BLaER1 treated with 17β-estradiol and CSF1 and Interleukin-3, amounts not matched to agents 10 nM and 100 nM (cell line): ENCODE results near the gene PALM.
A peak's percentile ranks its signal among the peaks of the same experiment; 100 is the strongest.

Source experiments
- H3K27ac ChIP-seq, 11 experiments: shearing (Covaris generic); formaldehyde crosslinking; 2 replicates each; pipeline ENCODE4 v1.8.1; 2022
- H3K27me3 ChIP-seq, 11 experiments: shearing (Covaris generic); formaldehyde crosslinking; 2 replicates each; pipeline ENCODE4 v1.8.1; 2022
- H3K36me3 ChIP-seq, 11 experiments: shearing (Covaris generic); formaldehyde crosslinking; 2 replicates each; pipeline ENCODE4 v1.8.1; 2022
- H3K4me1 ChIP-seq, 10 experiments: shearing (Covaris generic); formaldehyde crosslinking; 2 replicates each; pipeline ENCODE4 v1.8.1; 2022
- H3K4me2 ChIP-seq, 11 experiments: shearing (Covaris generic); formaldehyde crosslinking; 2 replicates each; pipeline ENCODE4 v1.8.1; 2022
- H3K4me3 ChIP-seq, 10 experiments: shearing (Covaris generic); formaldehyde crosslinking; 2 replicates each; pipeline ENCODE4 v1.8.1; 2022
- H3K9ac ChIP-seq, 11 experiments: shearing (Covaris generic); formaldehyde crosslinking; 2 replicates each; pipeline ENCODE4 v1.8.1; 2022
- H3K9me3 ChIP-seq, 11 experiments: shearing (Covaris generic); formaldehyde crosslinking; replicated peaks in 1 of 11; 2 replicates each; pipeline ENCODE4 v1.8.1; 2022
- H4K20me1 ChIP-seq, 11 experiments: shearing (Covaris generic); formaldehyde crosslinking; 2 replicates each; pipeline ENCODE4 v1.8.1; 2022
- Cebpa-rat ChIP-seq, 11 experiments: shearing (Covaris generic); IDR thresholded peaks; 2 replicates each; pipeline ENCODE4 v1.8.1; 2022

PALM gene

GRCh38 chr19:746208-746819 is 37.6 kb downstream of the PALM start:
- TF ChIP-seq Cebpa-rat (IDR thresholded peaks at IDR 0.05), result no peak

GRCh38 chr19:746956-747355 is 38.2 kb downstream of the PALM start:
- H3K27me3 ChIP-seq, result no peaks in the 10 kb centered on the region
- H3K36me3 ChIP-seq, result peaks cover 7 to 38% (median 23%) of the 10 kb centered on the region in 11 experiments; a peak in 18 of 22 replicates

More at GRCh38 chr19:746208-746819, 37.6 kb downstream of the PALM start:
- Histone ChIP-seq H3K27ac (no peak overlapping the region), H3K4me2 (no peak overlapping the region), H3K4me1 (peaks cover 3 to 10% (median 9%) of the 10 kb centered on the region in 10 experiments; a peak in 17 of 20 replicates), H3K27me3 (no peaks in the 10 kb centered on the region), H3K36me3 (peaks cover 7 to 38% (median 23%) of the 10 kb centered on the region in 11 experiments; a peak in 18 of 22 replicates), H3K9ac (no peak overlapping the region), H3K4me3 (no peak overlapping the region), H3K9me3 (peaks cover 36 to 56% (median 49%) of the 10 kb centered on the region in 11 experiments), H4K20me1 (no peaks in the 10 kb centered on the region; a peak in 1 of 22 replicates)

DNA sequence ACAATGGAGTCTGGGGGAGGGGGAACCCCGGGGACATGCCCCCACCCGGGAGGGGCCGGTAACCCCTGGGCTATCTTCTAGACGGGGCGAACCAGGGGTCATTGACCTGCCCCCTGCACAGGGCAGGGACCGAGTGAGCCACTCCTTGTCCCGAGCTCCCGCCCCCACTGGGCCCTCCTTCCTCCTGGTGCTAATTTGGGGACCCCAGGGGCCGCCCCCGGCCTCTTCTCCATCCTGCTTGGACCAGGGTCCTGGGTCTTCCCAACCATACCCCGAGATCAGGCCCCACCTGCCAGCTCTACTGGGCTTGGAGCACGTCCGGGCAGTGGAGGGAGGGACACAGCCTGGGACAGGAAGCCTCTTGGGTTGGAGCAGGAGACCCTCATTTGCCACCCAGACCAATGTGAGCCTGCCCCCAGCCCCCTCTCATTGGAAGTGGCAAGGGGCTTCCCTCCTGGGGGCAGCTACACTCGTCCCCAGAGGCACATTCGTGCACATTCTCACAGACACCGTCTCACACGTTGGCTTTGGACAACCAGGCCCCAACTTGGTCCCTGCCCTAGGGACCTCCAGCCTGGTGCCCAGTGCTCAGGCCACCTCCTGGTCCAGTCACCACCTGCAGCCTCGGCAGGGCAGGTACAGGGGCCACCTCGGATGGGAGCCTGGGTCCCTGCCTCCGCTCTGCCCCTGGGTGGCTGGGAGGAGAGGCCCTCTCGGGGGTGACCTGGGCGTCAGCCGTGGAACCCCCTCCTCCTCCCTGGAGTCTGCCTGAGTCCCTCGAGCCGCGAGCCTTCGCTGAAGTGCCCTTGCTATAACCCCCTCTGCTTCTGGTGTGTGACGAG is 38.9 kb downstream of the PALM start:
- H3K9ac ChIP-seq, result no peak overlapping the region
- no peaks in the 10 kb centered on the region; a peak in 1 of 22 replicates for H4K20me1 ChIP-seq
- H3K4me2 ChIP-seq, result no peak overlapping the region
- no peak overlapping the region for H3K4me3 ChIP-seq
- peaks cover 36 to 52% (median 49%) of the 10 kb centered on the region in 11 experiments for H3K9me3 ChIP-seq
- H3K27ac ChIP-seq, result no peak overlapping the region
- H3K4me1 ChIP-seq, result peaks cover 8 to 21% (median 12%) of the 10 kb centered on the region in 10 experiments; a peak in 19 of 20 replicates
- peaks cover 7 to 34% (median 22%) of the 10 kb centered on the region in 11 experiments; a peak in 18 of 22 replicates for H3K36me3 ChIP-seq
- H3K27me3 ChIP-seq, result no peaks in the 10 kb centered on the region
- no peak for TF ChIP-seq Cebpa-rat (IDR thresholded peaks at IDR 0.05)

More at GRCh38 chr19:746956-747355, 38.2 kb downstream of the PALM start:
- H3K9me3 ChIP-seq, result peaks cover 36 to 56% (median 49%) of the 10 kb centered on the region in 11 experiments
- H4K20me1 ChIP-seq, result no peaks in the 10 kb centered on the region; a peak in 1 of 22 replicates
- H3K9ac ChIP-seq, result no peak overlapping the region
- H3K27ac ChIP-seq, result no peak overlapping the region
- TF ChIP-seq Cebpa-rat (IDR thresholded peaks at IDR 0.05), result no peak
- H3K4me3 ChIP-seq, result no peak overlapping the region
- peaks cover 7 to 16% (median 10%) of the 10 kb centered on the region in 10 experiments; a peak in 18 of 20 replicates for H3K4me1 ChIP-seq
- no peak overlapping the region for H3K4me2 ChIP-seq

- Histone ChIP-seq H3K9me3 (peaks cover 31 to 47% (median 44%) of the 10 kb centered on the region in 11 experiments), H3K27me3 (no peaks in the 10 kb centered on the region), H3K27ac (no peak overlapping the region), H4K20me1 (no peaks in the 10 kb centered on the region; a peak in 1 of 22 replicates), H3K36me3 (peaks cover 7 to 31% (median 20%) of the 10 kb centered on the region in 11 experiments; a peak in 17 of 22 replicates), H3K4me3 (no peak overlapping the region), H3K9ac (no peak overlapping the region), H3K4me2 (no peak overlapping the region), H3K4me1 (peaks cover 8 to 24% (median 15%) of the 10 kb centered on the region in 10 experiments)
- no peak for TF ChIP-seq Cebpa-rat (IDR thresholded peaks at IDR 0.05)
Measured at GRCh38 chr19:748274-748598, 39.5 kb downstream of the PALM start.

- Histone ChIP-seq H3K9me3 (peaks cover 15 to 31% (median 29%) of the 10 kb centered on the region in 11 experiments; a peak in 21 of 22 replicates), H3K4me1 (peaks cover 12 to 37% (median 25%) of the 10 kb centered on the region in 10 experiments), H3K9ac (no peak overlapping the region), H3K4me3 (no peak overlapping the region), H4K20me1 (no peaks in the 10 kb centered on the region; a peak in 1 of 22 replicates), H3K27ac (no peak overlapping the region), H3K4me2 (no peak overlapping the region), H3K36me3 (peaks cover 7 to 28% (median 20%) of the 10 kb centered on the region in 11 experiments; a peak in 17 of 22 replicates), H3K27me3 (no peaks in the 10 kb centered on the region)
- TF ChIP-seq Cebpa-rat (IDR thresholded peaks at IDR 0.05), result no peak
Measured at GRCh38 chr19:749811-750210, 41.1 kb downstream of the PALM start.

GRCh38 chr19:750640-751423 is 42.1 kb downstream of the PALM start, which contains the start of gene MISP:
Gene MISP (plus strand): TSS chr19:751112. CDS start chr19:756947, 5,835 bp downstream.
- Histone ChIP-seq H4K20me1 (no peaks in the 10 kb centered on the region; a peak in 1 of 22 replicates), H3K36me3 (peaks cover 7 to 21% (median 20%) of the 10 kb centered on the region in 11 experiments; a peak in 17 of 22 replicates), H3K27ac (peak within 1 kb of the TSS in 4 of 11 experiments; percentile 14 to 52 (median 40); a peak in 6 of 22 replicates), H3K27me3 (no peaks in the 10 kb centered on the region), H3K9me3 (peaks cover 11 to 21% (median 19%) of the 10 kb centered on the region in 11 experiments; a peak in 21 of 22 replicates), H3K9ac (peak within 1 kb of the TSS in 3 of 11 experiments; percentile 46 to 62 (median 54); a peak in 5 of 22 replicates), H3K4me2 (peak within 1 kb of the TSS in 5 of 11 experiments; percentile 10 to 71 (median 63); a peak in 7 of 22 replicates), H3K4me3 (no peak within 1 kb of the TSS), H3K4me1 (peaks cover 12 to 41% (median 26%) of the 10 kb centered on the region in 10 experiments)
- TF ChIP-seq Cebpa-rat (IDR thresholded peaks at IDR 0.05), result no peak

DNA sequence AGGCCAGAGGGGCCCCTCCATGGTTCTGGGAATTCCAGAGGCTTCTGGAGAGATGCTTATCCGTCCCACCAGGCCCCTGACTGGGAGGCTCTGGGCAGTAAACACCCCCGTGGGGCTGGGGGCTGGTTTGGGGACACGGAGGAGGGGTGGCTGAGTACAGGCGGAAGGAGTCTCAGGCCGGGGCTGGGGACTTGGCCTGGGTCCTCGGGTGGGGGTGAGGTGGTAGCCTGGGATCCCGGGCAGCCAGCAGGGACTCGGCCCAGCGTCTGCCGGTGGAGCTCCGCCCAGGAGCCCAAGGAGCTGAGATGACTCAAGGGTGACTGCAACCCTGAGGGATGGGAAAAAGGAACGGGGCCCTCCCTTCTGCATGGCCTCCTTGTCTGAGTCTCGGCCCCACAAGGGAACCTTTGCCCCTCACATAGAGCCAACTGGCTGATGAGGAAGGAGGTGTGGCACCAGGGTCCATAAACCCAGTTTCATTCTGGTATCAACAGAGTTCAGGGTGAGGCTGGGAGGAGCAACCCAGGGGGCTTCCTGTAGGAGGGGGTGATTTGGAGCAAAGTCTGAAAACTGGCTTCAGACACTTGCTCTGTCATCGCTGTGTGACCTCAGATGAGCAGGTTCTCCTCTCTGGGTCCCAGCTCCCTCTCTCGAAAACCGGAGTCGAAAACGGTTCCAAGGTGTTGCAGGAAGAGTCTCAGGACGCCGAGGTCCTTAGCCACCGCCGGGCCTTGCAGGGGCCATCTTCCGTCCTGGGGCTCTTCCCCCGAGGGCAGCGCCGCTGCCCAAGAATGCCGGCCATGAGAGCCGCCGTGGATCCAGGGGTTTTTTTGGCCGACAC is 43.0 kb downstream of the PALM start:
- peak overlapping the region in 3 of 11 experiments; percentile 46 to 62 (median 54); a peak in 5 of 22 replicates for H3K9ac ChIP-seq

More for the DNA sequence above, 43.0 kb downstream of the PALM start:
- H3K4me3 ChIP-seq, result no peak overlapping the region
- no peak for TF ChIP-seq Cebpa-rat (IDR thresholded peaks at IDR 0.05)
- H3K4me1 ChIP-seq, result peaks cover 12 to 41% (median 26%) of the 10 kb centered on the region in 10 experiments
- H3K27ac ChIP-seq, result peak overlapping the region in 4 of 11 experiments; percentile 14 to 52 (median 40); a peak in 6 of 22 replicates
- peaks cover 0 to 14% (median 12%) of the 10 kb centered on the region in 11 experiments; a peak in 14 of 22 replicates for H3K36me3 ChIP-seq
- peak overlapping the region in 5 of 11 experiments; percentile 10 to 71 (median 63); a peak in 7 of 22 replicates for H3K4me2 ChIP-seq
- no peaks in the 10 kb centered on the region for H3K27me3 ChIP-seq
- no peaks in the 10 kb centered on the region; a peak in 1 of 22 replicates for H4K20me1 ChIP-seq
- H3K9me3 ChIP-seq, result peaks cover 16 to 21% (median 19%) of the 10 kb centered on the region in 11 experiments
